ENCODE results near the gene WDFY2. TPM values are rescaled to one million over a fixed set of nuclear protein-coding genes. Genes with fewer than 3 reads are reported as not detected.

The WDFY2 gene
- total and polyA plus RNA-seq, 2 donors: 3.4 to 7.4 TPM

- Histone ChIP-seq H3K36me3 (ENCODE audit: control insufficient read depth in 2 of 2, insufficient read depth in 2 of 2, low read length in 1 of 2) (peaks cover 0 to 3% of the 10 kb centered on the region in 2 donors), H3K9me3 (ENCODE audit: control insufficient read depth in 2 of 2, insufficient read depth in 1 of 2, low read length in 1 of 2) (no peaks in the 10 kb centered on the region), H3K4me3 (ENCODE audit: low read length in 2 of 2) (no peak overlapping the region), H3K27ac (ENCODE audit: low read depth in 1 of 2, low read length in 1 of 2) (no peak overlapping the region), H3K4me1 (ENCODE audit: control insufficient read depth in 2 of 2, insufficient read depth in 2 of 2, low read length in 2 of 2) (no peaks in the 10 kb centered on the region), H3K27me3 (ENCODE audit: control insufficient read depth in 2 of 2, insufficient read depth in 1 of 2, low read length in 1 of 2) (no peaks in the 10 kb centered on the region)
- DNase-seq (ENCODE audit: low read depth in 6 of 9, low spot score in 9 of 9): no peak
- 100% methylated on average over 1 of the region's 1 CpG for WGBS
Measured at GRCh38 chr13:51660813-51661212, 76.6 kb downstream of the WDFY2 start.

GRCh38 chr13:51663973-51664957 is 80.0 kb downstream of the WDFY2 start:
- no peak overlapping the region for H3K27ac ChIP-seq (ENCODE audit: low read depth in 1 of 2, low read length in 1 of 2)

GRCh38 chr13:51665456-51665855 is 81.2 kb downstream of the WDFY2 start:
- 94% methylated on average over 2 of the region's 2 CpGs for whole genome bisulfite sequencing
- Histone ChIP-seq H3K9me3 (ENCODE audit: control insufficient read depth in 2 of 2, insufficient read depth in 1 of 2, low read length in 1 of 2) (no peaks in the 10 kb centered on the region), H3K27me3 (ENCODE audit: control insufficient read depth in 2 of 2, insufficient read depth in 1 of 2, low read length in 1 of 2) (no peaks in the 10 kb centered on the region), H3K36me3 (ENCODE audit: control insufficient read depth in 2 of 2, insufficient read depth in 2 of 2, low read length in 1 of 2) (peaks cover 0 to 3% of the 10 kb centered on the region in 2 donors), H3K27ac (ENCODE audit: low read depth in 1 of 2, low read length in 1 of 2) (no peak overlapping the region), H3K4me1 (ENCODE audit: control insufficient read depth in 2 of 2, insufficient read depth in 2 of 2, low read length in 2 of 2) (no peaks in the 10 kb centered on the region), H3K4me3 (ENCODE audit: low read length in 2 of 2) (no peak overlapping the region)
- no peak for DNase-seq (ENCODE audit: low read depth in 6 of 9, low spot score in 9 of 9)

More at GRCh38 chr13:51663973-51664957, 80.0 kb downstream of the WDFY2 start:
- Histone ChIP-seq H3K4me3 (ENCODE audit: low read length in 2 of 2) (no peak overlapping the region), H3K9me3 (ENCODE audit: control insufficient read depth in 2 of 2, insufficient read depth in 1 of 2, low read length in 1 of 2) (no peaks in the 10 kb centered on the region), H3K4me1 (ENCODE audit: control insufficient read depth in 2 of 2, insufficient read depth in 2 of 2, low read length in 2 of 2) (no peaks in the 10 kb centered on the region), H3K27me3 (ENCODE audit: control insufficient read depth in 2 of 2, insufficient read depth in 1 of 2, low read length in 1 of 2) (no peaks in the 10 kb centered on the region), H3K36me3 (ENCODE audit: control insufficient read depth in 2 of 2, insufficient read depth in 2 of 2, low read length in 1 of 2) (peaks cover 0 to 3% of the 10 kb centered on the region in 2 donors)
- 93% methylated on average over 8 of the region's 8 CpGs for WGBS
- DNase-seq (ENCODE audit: low read depth in 6 of 9, low spot score in 9 of 9): no peak

DNA sequence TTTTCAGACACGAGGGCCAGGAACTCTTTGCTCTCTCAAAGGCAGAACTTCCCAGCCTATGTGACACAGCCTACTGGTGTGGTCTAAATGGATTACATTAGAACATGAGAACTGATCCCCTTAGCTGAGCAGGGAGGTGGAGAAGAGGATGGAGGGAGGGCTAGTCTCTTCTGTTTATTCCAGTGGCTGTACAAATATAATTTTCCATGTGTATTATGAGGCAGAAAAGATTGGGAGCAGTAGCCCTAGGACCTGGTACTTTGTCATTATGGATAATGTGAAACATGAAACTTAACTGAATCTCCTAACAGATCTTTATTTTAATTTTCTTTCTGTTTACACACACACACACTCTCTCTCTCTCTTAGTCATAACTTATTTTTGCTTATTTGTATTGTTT is 82.1 kb downstream of the WDFY2 start:
- Histone ChIP-seq H3K4me3 (ENCODE audit: low read length in 2 of 2) (no peak overlapping the region), H3K27ac (ENCODE audit: low read depth in 1 of 2, low read length in 1 of 2) (no peak overlapping the region), H3K27me3 (ENCODE audit: control insufficient read depth in 2 of 2, insufficient read depth in 1 of 2, low read length in 1 of 2) (no peaks in the 10 kb centered on the region), H3K4me1 (ENCODE audit: control insufficient read depth in 2 of 2, insufficient read depth in 2 of 2, low read length in 2 of 2) (no peaks in the 10 kb centered on the region), H3K36me3 (ENCODE audit: control insufficient read depth in 2 of 2, insufficient read depth in 2 of 2, low read length in 1 of 2) (peaks cover 0 to 3% of the 10 kb centered on the region in 2 donors), H3K9me3 (ENCODE audit: control insufficient read depth in 2 of 2, insufficient read depth in 1 of 2, low read length in 1 of 2) (no peaks in the 10 kb centered on the region)
- no peak for DNase-seq (ENCODE audit: low read depth in 6 of 9, low spot score in 9 of 9)
- WGBS: 92% methylated on average over 1 of the region's 1 CpG

DNA sequence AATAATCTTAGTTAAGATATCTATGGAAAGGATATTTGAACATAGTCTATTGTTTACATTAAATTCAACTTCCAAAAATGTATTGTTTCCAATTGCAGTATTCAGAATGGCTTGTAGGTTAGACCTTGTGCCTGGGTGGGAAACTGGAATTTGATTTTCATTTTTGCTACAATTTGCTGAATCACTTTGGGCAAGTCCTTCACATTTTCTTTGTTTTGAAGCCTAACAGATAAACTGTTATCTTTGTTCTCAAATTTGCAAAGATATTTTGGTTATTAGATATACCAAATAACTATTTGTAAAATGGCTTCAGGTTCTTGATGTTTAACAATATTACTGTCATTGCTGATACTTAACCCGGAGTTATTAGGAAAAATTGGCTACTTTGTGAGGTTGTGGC is 82.6 kb downstream of the WDFY2 start:
- Histone ChIP-seq H3K36me3 (ENCODE audit: control insufficient read depth in 2 of 2, insufficient read depth in 2 of 2, low read length in 1 of 2) (peaks cover 0 to 3% of the 10 kb centered on the region in 2 donors), H3K9me3 (ENCODE audit: control insufficient read depth in 2 of 2, insufficient read depth in 1 of 2, low read length in 1 of 2) (no peaks in the 10 kb centered on the region), H3K4me1 (ENCODE audit: control insufficient read depth in 2 of 2, insufficient read depth in 2 of 2, low read length in 2 of 2) (no peaks in the 10 kb centered on the region), H3K4me3 (ENCODE audit: low read length in 2 of 2) (no peak overlapping the region), H3K27me3 (ENCODE audit: control insufficient read depth in 2 of 2, insufficient read depth in 1 of 2, low read length in 1 of 2) (no peaks in the 10 kb centered on the region), H3K27ac (ENCODE audit: low read depth in 1 of 2, low read length in 1 of 2) (no peak overlapping the region)
- DNase-seq (ENCODE audit: low read depth in 6 of 9, low spot score in 9 of 9): no peak
- 99% methylated on average over 1 of the region's 1 CpG for WGBS

- no peaks in the 10 kb centered on the region for H3K27me3 ChIP-seq (ENCODE audit: control insufficient read depth in 2 of 2, insufficient read depth in 1 of 2, low read length in 1 of 2)
- no peaks in the 10 kb centered on the region for H3K9me3 ChIP-seq (ENCODE audit: control insufficient read depth in 2 of 2, insufficient read depth in 1 of 2, low read length in 1 of 2)
- no peak overlapping the region for H3K27ac ChIP-seq (ENCODE audit: low read depth in 1 of 2, low read length in 1 of 2)
- peaks cover 0 to 3% of the 10 kb centered on the region in 2 donors for H3K36me3 ChIP-seq (ENCODE audit: control insufficient read depth in 2 of 2, insufficient read depth in 2 of 2, low read length in 1 of 2)
- WGBS: 98% methylated on average over 6 of the region's 6 CpGs
- DNase-seq (ENCODE audit: low read depth in 6 of 9, low spot score in 9 of 9): no peak
- no peak overlapping the region for H3K4me3 ChIP-seq (ENCODE audit: low read length in 2 of 2)
- H3K4me1 ChIP-seq (ENCODE audit: control insufficient read depth in 2 of 2, insufficient read depth in 2 of 2, low read length in 2 of 2): no peaks in the 10 kb centered on the region
Measured at GRCh38 chr13:51668580-51669195, 84.4 kb downstream of the WDFY2 start.

- H3K9me3 ChIP-seq (ENCODE audit: control insufficient read depth in 2 of 2, insufficient read depth in 1 of 2, low read length in 1 of 2): no peaks in the 10 kb centered on the region
- no peaks in the 10 kb centered on the region for H3K36me3 ChIP-seq (ENCODE audit: control insufficient read depth in 2 of 2, insufficient read depth in 2 of 2, low read length in 1 of 2)
- 88% methylated on average over 2 of the region's 2 CpGs for WGBS
- no peak overlapping the region for H3K27ac ChIP-seq (ENCODE audit: low read depth in 1 of 2, low read length in 1 of 2)
- H3K4me1 ChIP-seq (ENCODE audit: control insufficient read depth in 2 of 2, insufficient read depth in 2 of 2, low read length in 2 of 2): no peaks in the 10 kb centered on the region
- DNase-seq (ENCODE audit: low read depth in 6 of 9, low spot score in 9 of 9): no peak
- no peaks in the 10 kb centered on the region for H3K27me3 ChIP-seq (ENCODE audit: control insufficient read depth in 2 of 2, insufficient read depth in 1 of 2, low read length in 1 of 2)
- no peak overlapping the region for H3K4me3 ChIP-seq (ENCODE audit: low read length in 2 of 2)
Measured at GRCh38 chr13:51673165-51673564, 88.9 kb downstream of the WDFY2 start.

DNA sequence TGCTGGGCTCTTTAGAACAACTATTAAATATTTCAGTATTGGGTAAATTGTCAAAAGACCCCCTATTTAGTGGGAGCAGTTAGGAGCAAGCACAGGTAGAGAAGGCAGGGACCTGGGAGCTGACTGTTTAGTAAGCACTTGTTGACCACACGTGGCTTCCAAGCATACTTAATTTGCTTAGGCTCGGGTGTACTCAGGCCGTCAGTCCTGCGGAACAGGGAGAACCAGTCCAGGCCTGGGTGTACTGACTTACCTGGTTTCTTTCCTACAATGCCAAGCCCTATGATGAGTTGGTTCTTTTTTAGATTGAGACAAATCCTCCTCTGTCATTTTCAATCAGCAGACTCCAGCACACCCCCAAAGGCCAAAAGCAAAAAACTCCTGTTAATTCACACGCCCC is 90.0 kb downstream of the WDFY2 start:
- H3K27me3 ChIP-seq (ENCODE audit: control insufficient read depth in 2 of 2, insufficient read depth in 1 of 2, low read length in 1 of 2): no peaks in the 10 kb centered on the region
- no peak overlapping the region for H3K27ac ChIP-seq (ENCODE audit: low read depth in 1 of 2, low read length in 1 of 2)
- no peak for DNase-seq (ENCODE audit: low read depth in 6 of 9, low spot score in 9 of 9)
- 94% methylated on average over 5 of the region's 5 CpGs for WGBS
- H3K9me3 ChIP-seq (ENCODE audit: control insufficient read depth in 2 of 2, insufficient read depth in 1 of 2, low read length in 1 of 2): no peaks in the 10 kb centered on the region
- H3K4me3 ChIP-seq (ENCODE audit: low read length in 2 of 2): no peak overlapping the region
- no peaks in the 10 kb centered on the region for H3K36me3 ChIP-seq (ENCODE audit: control insufficient read depth in 2 of 2, insufficient read depth in 2 of 2, low read length in 1 of 2)
- H3K4me1 ChIP-seq (ENCODE audit: control insufficient read depth in 2 of 2, insufficient read depth in 2 of 2, low read length in 2 of 2): no peaks in the 10 kb centered on the region

DNA sequence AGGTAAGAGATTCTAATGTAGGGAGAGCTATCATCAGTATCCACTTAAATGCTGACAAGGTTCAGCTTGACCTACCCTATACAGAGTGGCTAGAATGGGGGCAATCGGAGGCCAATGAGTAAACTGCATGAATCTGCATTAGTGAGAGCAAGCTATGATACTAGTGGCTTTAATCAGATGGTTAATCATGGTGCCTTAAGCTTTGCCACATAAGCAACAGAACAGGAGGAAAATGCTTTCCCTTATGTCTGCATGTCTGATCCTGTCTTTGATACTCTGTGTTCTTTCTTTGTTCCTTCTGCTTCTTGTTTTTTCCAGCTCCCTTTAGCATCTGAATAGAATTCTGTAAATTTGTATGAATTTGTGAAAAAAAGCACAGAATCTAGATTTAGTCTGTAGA is 91.1 kb downstream of the WDFY2 start:
- H3K27ac ChIP-seq (ENCODE audit: low read depth in 1 of 2, low read length in 1 of 2): no peak overlapping the region
- no peaks in the 10 kb centered on the region for H3K27me3 ChIP-seq (ENCODE audit: control insufficient read depth in 2 of 2, insufficient read depth in 1 of 2, low read length in 1 of 2)
- 97% methylated on average over 1 of the region's 1 CpG for WGBS

More for the DNA sequence above, 91.1 kb downstream of the WDFY2 start:
- H3K9me3 ChIP-seq (ENCODE audit: control insufficient read depth in 2 of 2, insufficient read depth in 1 of 2, low read length in 1 of 2): no peaks in the 10 kb centered on the region
- peaks cover 0 to 4% of the 10 kb centered on the region in 2 donors for H3K36me3 ChIP-seq (ENCODE audit: control insufficient read depth in 2 of 2, insufficient read depth in 2 of 2, low read length in 1 of 2)
- DNase-seq (ENCODE audit: low read depth in 6 of 9, low spot score in 9 of 9): no peak
- H3K4me3 ChIP-seq (ENCODE audit: low read length in 2 of 2): no peak overlapping the region
- no peaks in the 10 kb centered on the region for H3K4me1 ChIP-seq (ENCODE audit: control insufficient read depth in 2 of 2, insufficient read depth in 2 of 2, low read length in 2 of 2)

Measured in thymus (tissue), 11 donors.